AG08395 (cell line): Measurements from ENCODE around the gene MLEC.

ENCODE experiments used
- DNase-seq: peaks from one replicate; pipeline ENCODE4 v3.0.0; 2012; ENCODE audit warnings: mixed read lengths, low spot score

MLEC gene

GRCh38 chr12:120748242-120748641 lies 61.3 kb downstream of the MLEC start:
- no peak for DNase-seq

GRCh38 chr12:120749256-120749655 lies 62.3 kb downstream of the MLEC start:
- no peak for DNase-seq

- no peak for DNase-seq
These were observed 63.9 kb downstream of the MLEC start for GRCh38 chr12:120750806-120751205.

- DNase-seq: no peak
These were observed 64.4 kb downstream of the MLEC start for GRCh38 chr12:120751389-120751788.
